ENCODE measurements around the gene ASB16. TPM values are rescaled to one million over a fixed set of nuclear protein-coding genes. Genes with fewer than 3 reads are reported as not detected.

ASB16 gene
- total and polyA plus RNA-seq, 9 of the 15 experiments (the other 6 are each of a cell fraction or from before 2014, with no cell fraction given) = 0.03 to 0.07 TPM; not detected in 7

DNA sequence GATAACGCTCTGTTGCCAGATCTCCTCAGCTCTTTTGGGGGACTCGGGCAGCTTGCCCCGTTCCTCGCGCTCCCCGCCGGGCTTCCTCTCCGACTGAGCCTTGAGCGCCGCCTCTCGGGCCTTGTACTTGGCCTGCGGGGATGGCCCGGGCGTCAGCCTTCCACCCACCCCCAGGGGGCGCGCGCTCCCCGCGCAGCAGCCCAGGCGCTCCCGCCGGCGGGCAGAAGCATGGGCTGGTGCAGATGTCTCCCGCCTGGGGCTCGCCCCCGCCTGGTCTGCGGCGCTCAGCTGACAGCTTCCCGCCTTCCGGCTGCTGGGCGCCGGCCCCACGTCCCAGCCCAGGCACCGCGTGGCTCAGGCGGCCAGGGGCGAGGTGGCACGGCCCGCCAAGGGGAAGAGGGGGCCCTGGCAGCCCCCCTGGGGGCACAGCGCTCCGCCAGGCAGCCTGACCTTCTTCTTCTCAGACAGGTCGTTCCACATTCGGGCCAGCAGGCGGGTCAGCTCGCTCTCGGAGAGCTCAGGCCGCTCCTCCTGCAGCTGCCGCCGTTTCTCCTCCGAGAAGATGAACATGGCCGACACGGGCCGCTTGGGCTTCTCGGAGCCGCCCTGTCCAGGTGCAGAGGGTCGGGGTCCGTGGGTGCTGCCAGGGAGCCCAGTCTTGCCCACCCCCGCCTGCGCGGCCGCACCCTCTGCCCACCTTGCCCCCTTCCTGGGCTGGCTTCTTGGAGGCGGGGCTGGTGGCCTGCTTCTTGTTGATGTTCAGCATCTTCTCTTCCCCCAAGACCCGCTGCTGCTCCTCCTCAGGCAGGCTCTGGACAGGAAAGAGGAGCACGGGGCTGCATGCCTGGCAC, 40.1 kb downstream of the ASB16 start (continued):
- TF ChIP-seq, protein P1, sequence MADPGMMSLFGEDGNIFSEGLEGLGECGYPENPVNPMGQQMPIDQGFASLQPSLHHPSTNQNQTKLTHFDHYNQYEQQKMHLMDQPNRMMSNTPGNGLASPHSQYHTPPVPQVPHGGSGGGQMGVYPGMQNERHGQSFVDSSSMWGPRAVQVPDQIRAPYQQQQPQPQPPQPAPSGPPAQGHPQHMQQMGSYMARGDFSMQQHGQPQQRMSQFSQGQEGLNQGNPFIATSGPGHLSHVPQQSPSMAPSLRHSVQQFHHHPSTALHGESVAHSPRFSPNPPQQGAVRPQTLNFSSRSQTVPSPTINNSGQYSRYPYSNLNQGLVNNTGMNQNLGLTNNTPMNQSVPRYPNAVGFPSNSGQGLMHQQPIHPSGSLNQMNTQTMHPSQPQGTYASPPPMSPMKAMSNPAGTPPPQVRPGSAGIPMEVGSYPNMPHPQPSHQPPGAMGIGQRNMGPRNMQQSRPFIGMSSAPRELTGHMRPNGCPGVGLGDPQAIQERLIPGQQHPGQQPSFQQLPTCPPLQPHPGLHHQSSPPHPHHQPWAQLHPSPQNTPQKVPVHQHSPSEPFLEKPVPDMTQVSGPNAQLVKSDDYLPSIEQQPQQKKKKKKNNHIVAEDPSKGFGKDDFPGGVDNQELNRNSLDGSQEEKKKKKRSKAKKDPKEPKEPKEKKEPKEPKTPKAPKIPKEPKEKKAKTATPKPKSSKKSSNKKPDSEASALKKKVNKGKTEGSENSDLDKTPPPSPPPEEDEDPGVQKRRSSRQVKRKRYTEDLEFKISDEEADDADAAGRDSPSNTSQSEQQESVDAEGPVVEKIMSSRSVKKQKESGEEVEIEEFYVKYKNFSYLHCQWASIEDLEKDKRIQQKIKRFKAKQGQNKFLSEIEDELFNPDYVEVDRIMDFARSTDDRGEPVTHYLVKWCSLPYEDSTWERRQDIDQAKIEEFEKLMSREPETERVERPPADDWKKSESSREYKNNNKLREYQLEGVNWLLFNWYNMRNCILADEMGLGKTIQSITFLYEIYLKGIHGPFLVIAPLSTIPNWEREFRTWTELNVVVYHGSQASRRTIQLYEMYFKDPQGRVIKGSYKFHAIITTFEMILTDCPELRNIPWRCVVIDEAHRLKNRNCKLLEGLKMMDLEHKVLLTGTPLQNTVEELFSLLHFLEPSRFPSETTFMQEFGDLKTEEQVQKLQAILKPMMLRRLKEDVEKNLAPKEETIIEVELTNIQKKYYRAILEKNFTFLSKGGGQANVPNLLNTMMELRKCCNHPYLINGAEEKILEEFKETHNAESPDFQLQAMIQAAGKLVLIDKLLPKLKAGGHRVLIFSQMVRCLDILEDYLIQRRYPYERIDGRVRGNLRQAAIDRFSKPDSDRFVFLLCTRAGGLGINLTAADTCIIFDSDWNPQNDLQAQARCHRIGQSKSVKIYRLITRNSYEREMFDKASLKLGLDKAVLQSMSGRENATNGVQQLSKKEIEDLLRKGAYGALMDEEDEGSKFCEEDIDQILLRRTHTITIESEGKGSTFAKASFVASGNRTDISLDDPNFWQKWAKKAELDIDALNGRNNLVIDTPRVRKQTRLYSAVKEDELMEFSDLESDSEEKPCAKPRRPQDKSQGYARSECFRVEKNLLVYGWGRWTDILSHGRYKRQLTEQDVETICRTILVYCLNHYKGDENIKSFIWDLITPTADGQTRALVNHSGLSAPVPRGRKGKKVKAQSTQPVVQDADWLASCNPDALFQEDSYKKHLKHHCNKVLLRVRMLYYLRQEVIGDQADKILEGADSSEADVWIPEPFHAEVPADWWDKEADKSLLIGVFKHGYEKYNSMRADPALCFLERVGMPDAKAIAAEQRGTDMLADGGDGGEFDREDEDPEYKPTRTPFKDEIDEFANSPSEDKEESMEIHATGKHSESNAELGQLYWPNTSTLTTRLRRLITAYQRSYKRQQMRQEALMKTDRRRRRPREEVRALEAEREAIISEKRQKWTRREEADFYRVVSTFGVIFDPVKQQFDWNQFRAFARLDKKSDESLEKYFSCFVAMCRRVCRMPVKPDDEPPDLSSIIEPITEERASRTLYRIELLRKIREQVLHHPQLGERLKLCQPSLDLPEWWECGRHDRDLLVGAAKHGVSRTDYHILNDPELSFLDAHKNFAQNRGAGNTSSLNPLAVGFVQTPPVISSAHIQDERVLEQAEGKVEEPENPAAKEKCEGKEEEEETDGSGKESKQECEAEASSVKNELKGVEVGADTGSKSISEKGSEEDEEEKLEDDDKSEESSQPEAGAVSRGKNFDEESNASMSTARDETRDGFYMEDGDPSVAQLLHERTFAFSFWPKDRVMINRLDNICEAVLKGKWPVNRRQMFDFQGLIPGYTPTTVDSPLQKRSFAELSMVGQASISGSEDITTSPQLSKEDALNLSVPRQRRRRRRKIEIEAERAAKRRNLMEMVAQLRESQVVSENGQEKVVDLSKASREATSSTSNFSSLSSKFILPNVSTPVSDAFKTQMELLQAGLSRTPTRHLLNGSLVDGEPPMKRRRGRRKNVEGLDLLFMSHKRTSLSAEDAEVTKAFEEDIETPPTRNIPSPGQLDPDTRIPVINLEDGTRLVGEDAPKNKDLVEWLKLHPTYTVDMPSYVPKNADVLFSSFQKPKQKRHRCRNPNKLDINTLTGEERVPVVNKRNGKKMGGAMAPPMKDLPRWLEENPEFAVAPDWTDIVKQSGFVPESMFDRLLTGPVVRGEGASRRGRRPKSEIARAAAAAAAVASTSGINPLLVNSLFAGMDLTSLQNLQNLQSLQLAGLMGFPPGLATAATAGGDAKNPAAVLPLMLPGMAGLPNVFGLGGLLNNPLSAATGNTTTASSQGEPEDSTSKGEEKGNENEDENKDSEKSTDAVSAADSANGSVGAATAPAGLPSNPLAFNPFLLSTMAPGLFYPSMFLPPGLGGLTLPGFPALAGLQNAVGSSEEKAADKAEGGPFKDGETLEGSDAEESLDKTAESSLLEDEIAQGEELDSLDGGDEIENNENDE (IDR thresholded peaks at IDR 0.05; ENCODE audit: low read depth, low read length) = no peak
- TF ChIP-seq, protein P2, sequence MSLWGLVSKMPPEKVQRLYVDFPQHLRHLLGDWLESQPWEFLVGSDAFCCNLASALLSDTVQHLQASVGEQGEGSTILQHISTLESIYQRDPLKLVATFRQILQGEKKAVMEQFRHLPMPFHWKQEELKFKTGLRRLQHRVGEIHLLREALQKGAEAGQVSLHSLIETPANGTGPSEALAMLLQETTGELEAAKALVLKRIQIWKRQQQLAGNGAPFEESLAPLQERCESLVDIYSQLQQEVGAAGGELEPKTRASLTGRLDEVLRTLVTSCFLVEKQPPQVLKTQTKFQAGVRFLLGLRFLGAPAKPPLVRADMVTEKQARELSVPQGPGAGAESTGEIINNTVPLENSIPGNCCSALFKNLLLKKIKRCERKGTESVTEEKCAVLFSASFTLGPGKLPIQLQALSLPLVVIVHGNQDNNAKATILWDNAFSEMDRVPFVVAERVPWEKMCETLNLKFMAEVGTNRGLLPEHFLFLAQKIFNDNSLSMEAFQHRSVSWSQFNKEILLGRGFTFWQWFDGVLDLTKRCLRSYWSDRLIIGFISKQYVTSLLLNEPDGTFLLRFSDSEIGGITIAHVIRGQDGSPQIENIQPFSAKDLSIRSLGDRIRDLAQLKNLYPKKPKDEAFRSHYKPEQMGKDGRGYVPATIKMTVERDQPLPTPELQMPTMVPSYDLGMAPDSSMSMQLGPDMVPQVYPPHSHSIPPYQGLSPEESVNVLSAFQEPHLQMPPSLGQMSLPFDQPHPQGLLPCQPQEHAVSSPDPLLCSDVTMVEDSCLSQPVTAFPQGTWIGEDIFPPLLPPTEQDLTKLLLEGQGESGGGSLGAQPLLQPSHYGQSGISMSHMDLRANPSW (CRISPR knock-in tag; IDR thresholded peaks at IDR 0.05) = peak; percentile 84
- TF ChIP-seq ZNF764 (CRISPR knock-in tag; IDR thresholded peaks at IDR 0.05; ENCODE audit: low read depth) (no peak), NR2F6 (CRISPR knock-in tag; IDR thresholded peaks at IDR 0.05) (no peak), CHD2 (IDR thresholded peaks at IDR 0.05; ENCODE audit: low read depth, low read length) (no peak), SRSF3 (IDR thresholded peaks at IDR 0.05; ENCODE audit: insufficient read depth, low read length) (no peak), CREB1 (IDR thresholded peaks at IDR 0.05) (peak; percentile 21; the same call in 1 of the 2 replicates), CREB1 (CRISPR knock-in tag; IDR thresholded peaks at IDR 0.05) (peak; percentile 52; the same call in 1 of the 2 replicates), ZNF347 (CRISPR knock-in tag; IDR thresholded peaks at IDR 0.05; ENCODE audit: low read depth) (no peak), ZNF551 (CRISPR knock-in tag; IDR thresholded peaks at IDR 0.05) (no peak)
- TF ChIP-seq, protein P3, sequence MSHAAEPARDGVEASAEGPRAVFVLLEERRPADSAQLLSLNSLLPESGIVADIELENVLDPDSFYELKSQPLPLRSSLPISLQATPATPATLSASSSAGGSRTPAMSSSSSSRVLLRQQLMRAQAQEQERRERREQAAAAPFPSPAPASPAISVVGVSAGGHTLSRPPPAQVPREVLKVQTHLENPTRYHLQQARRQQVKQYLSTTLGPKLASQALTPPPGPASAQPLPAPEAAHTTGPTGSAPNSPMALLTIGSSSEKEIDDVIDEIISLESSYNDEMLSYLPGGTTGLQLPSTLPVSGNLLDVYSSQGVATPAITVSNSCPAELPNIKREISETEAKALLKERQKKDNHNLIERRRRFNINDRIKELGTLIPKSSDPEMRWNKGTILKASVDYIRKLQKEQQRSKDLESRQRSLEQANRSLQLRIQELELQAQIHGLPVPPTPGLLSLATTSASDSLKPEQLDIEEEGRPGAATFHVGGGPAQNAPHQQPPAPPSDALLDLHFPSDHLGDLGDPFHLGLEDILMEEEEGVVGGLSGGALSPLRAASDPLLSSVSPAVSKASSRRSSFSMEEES (CRISPR knock-in tag; IDR thresholded peaks at IDR 0.05) = no peak
